ENCODE measurements around the gene VWF.

VWF gene

DNA sequence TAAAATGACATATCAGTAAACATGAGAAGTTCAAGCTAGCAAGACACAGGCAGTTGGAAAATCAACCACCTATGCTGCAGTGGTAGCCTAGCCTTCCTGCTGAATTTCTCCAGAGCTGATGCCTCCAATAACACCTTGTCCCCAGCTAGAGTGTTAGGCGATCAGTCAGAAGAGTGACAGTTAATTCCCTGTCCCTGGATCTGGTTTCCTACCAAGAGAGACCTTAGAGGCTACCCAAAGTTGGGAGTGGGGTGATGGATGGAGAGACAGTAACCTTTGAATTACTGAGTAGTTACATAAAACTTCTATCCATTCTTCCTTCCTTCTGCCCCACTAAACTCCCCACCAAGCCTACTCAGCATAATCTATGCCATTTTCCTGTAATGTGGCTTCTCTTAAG is 177.5 kb downstream of the VWF start:
- DNase-seq (ENCODE audit: low read depth), result no peak

DNA sequence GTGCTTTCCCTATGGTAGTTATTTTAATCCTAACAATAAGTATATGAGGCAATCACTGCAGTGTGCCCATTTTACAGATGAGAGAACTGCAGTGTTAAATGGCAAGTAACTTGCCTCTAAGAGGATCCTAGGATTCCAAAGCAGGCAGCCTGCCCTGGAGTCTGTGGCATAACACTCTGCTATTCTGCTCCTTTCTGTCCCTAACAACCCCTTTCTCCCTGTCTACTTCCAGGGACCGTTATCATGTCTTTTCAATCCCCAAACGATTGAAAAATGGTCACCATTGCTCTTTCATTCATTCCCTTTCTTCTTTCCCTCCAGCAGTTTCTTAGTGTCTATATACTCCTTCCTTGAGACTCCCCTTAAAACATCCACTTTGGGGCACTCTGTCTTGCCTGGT is 178.1 kb downstream of the VWF start:
- no peak for DNase-seq (ENCODE audit: low read depth)

DNA sequence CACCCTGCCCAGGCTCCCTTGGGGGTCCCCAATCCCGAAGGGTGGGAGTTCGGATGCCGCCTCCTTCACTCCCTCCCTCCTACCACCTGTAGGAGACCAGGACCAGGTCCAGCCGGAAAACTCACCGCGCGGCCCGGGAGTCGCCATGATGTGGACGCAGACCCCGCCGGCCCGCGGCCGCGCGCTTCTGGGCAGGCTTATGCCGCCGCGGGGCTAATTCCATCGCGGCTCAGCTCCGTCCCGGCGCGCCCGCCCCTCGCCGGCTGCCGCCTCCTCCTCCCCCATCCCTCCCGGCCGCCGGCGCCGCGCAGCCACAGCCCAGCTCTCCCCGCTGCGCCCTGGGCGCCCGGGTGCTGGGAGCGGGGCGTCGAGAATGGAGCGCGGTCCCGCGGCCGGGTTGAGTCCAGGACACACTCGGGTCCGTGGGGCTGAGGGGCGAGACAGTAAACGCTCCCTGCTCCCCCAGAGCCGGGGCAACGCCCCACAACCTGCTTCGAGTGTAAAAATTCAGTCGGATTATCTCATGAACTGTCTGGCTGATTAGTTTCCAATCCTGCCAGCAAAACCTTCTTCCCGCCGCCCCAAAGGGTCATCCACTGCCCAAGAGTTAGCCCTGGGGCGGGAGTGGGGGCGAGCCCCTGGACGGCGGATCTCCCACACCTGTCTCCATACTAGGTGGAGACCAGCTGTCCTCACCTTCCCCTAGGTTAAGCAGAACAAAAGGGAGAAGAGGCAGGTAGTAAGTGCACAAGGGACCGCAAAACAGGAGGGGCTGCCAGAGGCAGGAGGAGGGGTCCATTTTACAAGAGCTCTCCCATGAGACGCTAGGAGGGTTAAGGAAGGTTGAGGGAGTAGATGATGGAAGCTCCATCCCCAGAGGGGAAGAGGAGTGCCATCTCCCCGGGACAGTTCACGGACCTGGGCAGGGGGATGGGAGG is 179.1 kb downstream of the VWF start, which contains the start of gene ANO2:
ANO2 (minus strand) TSS at position 189 of the 938 bp plus-strand sequence; CDS start at position 147, 42 bp downstream.
- DNase-seq (ENCODE audit: low read depth), result no peak

DNA sequence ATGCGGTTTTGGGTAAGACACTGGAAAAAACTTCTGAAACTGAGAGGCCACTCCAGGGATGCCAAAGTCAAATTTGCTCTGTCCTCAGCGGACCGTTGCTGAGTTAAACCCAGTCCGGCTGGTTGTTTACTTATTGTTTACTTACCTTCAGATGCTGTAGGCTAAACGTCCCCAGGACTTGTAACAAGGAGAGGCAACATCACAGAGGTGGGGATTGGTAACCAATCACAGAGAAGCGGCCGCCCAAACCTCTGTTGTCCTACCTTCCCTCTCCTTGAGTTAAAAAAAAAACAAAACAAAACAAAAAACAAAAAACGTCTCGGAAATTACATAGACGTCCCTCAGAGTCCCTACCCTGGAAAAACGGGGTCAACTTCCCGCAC is 179.8 kb downstream of the VWF start:
- no peak for DNase-seq (ENCODE audit: low read depth)

DNA sequence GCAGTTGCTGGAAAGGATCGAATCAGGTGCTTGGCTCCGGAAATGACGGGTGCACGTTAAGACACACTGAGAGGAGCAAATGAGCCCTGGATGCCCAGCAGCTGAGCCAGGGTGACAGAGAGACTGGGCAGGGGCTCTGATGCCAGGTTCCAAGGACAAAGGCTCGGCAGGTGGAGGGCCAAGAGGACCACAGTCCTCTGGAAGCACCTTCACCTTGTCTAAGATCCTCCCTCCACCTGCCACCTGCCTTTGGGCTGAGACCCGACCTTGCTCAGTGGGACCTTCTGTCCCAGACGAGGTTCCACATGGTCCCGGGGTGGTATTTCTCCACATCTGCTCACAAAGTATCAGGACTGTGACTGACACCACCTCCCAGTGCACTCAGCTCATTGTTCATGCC is 180.4 kb downstream of the VWF start:
- DNase-seq (ENCODE audit: low read depth), result no peak

DNA sequence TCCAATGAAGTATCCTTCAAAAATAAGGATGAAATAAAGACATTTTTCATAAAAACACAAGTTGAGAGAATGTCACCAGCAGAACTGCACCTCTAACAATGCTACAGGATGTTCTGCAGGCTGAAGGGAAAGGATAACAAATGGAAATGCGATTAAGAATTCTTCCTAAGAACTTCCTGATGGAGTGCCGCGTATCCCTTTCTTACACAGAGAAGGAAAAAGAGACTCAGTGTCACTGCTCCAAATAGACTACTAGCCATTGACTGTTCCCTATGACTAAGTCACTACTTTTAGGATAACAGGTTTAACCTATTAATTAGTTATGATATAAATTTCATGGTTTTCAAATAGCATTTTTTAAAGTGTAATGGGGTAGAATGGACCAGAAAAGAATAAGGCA is 182.6 kb downstream of the VWF start:
- DNase-seq (ENCODE audit: low read depth), result no peak

GRCh38 chr12:5927732-5928516 is 196.5 kb downstream of the VWF start:
- DNase-seq (ENCODE audit: low read depth), result no peak

DNA sequence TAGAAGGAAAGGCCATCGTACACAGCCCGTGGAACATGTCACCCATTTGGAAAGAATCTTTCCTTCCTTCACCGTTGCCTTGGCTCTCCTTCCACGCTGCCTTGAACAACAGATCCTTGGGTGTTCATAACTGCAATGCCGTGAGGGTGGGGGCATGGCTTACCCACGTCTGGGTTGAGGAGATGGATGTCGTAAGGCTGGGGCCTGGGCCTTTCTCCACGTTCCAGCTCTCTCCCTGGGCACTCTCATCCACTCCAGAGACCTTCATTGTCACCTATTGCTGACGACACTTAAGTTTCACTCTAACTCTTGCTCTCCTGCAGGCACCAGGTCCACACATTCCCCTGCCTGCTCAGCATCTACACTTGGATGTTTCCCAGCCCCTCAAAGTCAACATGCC is 198.8 kb downstream of the VWF start:
- no peak for DNase-seq (ENCODE audit: low read depth)

GRCh38 chr12:5924342-5924741 is 200.1 kb downstream of the VWF start:
- no peak for DNase-seq (ENCODE audit: low read depth)

DNA sequence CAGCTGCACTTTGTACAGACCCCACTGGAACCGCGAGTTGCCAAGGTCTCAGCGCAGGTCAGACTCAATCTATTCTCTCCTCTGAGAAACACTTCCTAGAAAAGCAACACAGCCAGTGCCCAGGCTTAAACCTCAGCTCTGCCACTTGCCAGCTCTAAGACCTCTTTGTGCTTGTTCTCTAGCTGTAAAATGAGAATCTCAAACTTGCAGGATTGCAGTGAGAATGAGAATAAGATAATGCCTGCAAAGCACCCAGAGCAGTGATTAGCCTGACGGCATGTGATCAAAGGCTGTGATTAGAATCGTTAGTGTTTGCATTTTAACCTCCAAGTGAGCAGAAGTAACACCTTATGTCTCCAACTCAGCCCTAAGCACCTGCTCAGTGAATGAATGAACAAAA is 200.7 kb downstream of the VWF start:
- no peak for DNase-seq (ENCODE audit: low read depth)

DNA sequence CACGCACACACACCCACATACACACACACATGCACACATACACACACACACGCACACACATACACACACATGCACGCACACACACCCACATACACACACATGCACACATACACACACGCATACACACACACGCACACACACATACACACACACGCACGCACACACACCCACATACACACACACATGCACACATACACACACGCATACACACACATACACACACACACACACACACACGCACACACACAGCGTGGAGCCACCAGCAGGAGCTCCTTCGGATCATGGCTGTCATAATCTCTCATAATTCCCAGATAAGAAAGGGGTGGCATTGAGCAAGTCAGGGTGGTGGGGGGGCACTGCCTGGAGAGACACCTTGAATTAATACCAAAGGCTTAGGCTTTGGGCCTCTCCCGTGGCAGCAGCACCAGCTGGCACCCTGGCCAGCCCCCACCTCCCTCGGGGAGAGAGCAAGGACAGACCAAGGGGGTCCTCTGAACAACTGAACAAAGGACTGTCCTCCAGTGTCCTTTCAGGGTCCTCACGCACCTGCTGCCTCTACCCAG is 201.3 kb downstream of the VWF start:
- no peak for DNase-seq (ENCODE audit: low read depth)

DNA sequence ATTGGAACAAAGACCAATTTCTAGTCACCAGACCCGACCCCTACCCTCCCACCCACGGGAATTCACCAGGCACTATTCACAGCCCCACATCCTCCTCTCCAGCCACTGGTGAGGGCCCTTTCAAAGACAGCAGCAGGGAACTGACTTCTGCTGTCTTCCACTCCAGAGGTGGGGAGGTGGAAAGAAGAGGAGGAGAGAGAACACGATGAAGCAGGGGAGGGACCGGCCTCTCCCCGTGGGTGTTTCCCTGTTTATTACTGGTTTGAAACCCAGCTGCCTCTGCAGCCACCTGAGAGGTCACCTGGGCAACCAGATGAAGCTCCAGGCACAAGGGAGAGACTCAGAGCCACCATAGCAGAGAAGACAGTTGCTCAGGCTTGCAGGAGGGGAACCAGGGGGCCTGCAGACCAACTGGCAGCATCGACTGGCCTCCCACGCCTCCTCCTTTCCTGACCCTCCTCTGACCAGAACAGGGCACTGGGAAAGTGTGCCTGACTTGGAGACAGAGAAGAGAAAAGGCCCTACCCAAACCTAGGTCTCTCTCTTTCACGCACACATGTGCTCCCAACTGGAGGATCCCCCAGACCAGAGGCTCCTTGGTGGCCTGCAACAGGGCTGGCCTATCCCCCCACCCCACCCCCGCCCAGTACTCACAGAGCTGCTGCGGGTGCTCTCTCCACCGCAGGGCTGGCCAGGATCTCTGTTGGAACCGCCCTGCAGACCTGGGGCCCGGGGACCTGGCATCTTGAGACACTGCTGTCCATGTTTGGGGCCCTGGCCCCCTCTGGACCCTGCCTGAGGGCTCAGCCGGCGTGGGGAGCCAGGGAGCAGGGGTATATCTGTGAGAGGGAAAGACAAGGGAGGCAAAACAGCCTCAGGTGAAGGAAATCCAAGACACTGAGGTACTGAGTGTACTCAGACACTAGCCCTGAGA is 202.2 kb downstream of the VWF start:
- no peak for DNase-seq (ENCODE audit: low read depth)

GRCh38 chr12:5921027-5921909 is 203.2 kb downstream of the VWF start:
- no peak for DNase-seq (ENCODE audit: low read depth)

- DNase-seq (ENCODE audit: low read depth), result no peak
Observed at GRCh38 chr12:5916785-5917290, 207.6 kb downstream of the VWF start.

- no peak for DNase-seq (ENCODE audit: low read depth)
Observed at GRCh38 chr12:5915511-5915910, 209.0 kb downstream of the VWF start.

- no peak for DNase-seq (ENCODE audit: low read depth)
Observed at GRCh38 chr12:5914387-5915149, 209.9 kb downstream of the VWF start.

- DNase-seq (ENCODE audit: low read depth), result no peak
Observed at GRCh38 chr12:5913387-5913786, 211.1 kb downstream of the VWF start.

DNA sequence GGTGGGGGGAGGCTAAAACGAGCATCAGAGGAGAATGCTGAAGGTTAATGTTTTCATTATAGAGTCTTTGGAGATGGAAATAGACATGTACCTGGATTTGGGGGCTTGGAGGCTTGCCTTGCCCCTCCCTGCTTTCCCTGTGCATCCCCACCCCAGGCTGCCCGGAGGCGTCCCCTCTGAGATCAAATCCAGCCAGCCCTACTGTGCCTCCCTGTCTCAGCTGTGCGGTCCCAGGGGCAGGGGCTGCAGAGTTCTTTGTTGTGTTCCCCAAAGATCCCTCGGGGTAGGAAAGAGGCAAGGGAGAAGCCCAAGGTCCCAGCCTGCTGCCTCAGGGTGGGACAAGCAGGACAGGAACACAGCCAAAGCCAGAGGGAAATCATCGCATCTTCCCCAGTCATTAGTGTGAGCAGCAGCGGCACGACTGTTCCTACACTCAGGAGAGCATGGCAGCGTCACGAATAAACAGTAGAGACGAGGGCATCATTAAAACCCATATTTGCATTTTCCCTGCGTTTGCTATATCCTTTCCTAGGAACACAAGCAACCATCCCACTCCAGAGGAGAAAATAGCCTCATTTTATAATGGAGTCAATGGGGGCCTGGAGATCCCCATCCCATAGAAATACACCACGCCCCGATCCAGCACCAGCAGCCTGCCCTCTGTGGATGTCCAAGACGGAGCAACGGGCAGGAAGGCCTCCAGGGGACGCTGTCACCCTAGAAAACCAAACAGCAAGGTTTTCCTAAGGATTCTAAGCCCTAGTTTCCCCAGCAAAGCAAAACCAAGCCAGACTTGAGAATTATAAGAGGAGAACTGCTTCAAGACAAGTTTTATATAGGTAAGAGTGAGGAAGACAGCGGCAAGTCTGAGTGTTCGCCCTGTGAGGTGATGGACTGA is 211.8 kb downstream of the VWF start:
- DNase-seq (ENCODE audit: low read depth), result no peak

DNA sequence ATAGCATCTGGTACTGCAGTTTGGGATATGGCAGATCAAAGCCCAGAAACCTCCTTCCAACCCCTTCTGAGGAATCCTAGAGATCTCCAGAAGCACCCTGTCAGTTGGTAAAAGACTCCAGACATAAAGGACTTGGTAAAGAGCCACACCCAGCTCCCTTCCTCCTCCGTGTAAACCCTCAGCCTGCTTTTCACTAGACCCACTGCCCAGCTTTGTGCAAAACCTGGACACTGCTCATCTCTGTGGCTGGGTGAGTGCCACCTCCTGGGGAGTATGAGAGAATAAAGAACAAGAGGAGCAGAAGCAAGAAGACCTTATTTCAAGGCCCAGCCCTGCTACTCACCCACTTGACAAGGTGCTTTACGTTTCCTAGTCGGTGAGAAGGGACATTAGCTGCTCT is 212.5 kb downstream of the VWF start:
- DNase-seq (ENCODE audit: low read depth), result no peak

All from stimulated activated CD8-positive, alpha-beta memory T cell treated with anti-CD3 and anti-CD28 coated beads, Interleukin-12 subunit alpha, Interleukin-12 subunit beta, amount 100 ng/mL, for 1 hour (primary cell).